ENCODE results near the gene POLDIP2. TPM values are rescaled to one million over a fixed set of nuclear protein-coding genes. Genes with fewer than 3 reads are reported as not detected.

Gene POLDIP2
- total and polyA plus RNA-seq, 12 donors, result 74.2 to 204 (median 175) TPM

DNA sequence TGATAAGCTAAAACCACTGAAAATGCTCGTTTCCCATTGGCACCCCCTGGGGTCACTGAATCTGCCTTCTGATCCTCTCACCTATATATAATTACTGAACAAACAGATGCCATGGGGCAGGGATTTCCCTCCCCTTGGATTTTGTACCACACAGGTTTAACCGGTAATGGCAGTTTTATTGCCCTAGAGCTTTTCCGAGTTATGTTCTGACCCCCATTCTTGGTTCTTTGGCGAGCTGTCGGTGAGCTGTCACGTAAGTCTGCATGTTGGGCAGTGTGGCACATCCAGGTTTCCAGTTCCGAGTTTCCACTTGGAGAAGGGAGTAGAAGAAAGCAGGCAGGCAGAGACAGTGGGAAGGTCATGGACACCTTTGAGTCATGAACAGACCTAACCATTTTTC is 31.2 kb downstream of the POLDIP2 start:
- Histone ChIP-seq H3K4me3 (no peak overlapping the region), H3K9me3 (replicated peaks in 1 of 3) (no peaks in the 10 kb centered on the region), H3K36me3 (replicated peaks in 1 of 2) (peaks cover 0 to 35% of the 10 kb centered on the region in 2 donors), H3K4me1 (replicated peaks in 1 of 2) (peaks cover 0 to 9% of the 10 kb centered on the region in 2 donors), H3K27me3 (no peaks in the 10 kb centered on the region), H3K27ac (no peak overlapping the region)
- 47 to 65% (median 61%) methylated on average over 7 of the region's 7 CpGs for WGBS, 4 donors
- DNase-seq, result peak in 1 of 7 donors; percentile 44
- TF ChIP-seq, protein P1, sequence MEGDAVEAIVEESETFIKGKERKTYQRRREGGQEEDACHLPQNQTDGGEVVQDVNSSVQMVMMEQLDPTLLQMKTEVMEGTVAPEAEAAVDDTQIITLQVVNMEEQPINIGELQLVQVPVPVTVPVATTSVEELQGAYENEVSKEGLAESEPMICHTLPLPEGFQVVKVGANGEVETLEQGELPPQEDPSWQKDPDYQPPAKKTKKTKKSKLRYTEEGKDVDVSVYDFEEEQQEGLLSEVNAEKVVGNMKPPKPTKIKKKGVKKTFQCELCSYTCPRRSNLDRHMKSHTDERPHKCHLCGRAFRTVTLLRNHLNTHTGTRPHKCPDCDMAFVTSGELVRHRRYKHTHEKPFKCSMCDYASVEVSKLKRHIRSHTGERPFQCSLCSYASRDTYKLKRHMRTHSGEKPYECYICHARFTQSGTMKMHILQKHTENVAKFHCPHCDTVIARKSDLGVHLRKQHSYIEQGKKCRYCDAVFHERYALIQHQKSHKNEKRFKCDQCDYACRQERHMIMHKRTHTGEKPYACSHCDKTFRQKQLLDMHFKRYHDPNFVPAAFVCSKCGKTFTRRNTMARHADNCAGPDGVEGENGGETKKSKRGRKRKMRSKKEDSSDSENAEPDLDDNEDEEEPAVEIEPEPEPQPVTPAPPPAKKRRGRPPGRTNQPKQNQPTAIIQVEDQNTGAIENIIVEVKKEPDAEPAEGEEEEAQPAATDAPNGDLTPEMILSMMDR (IDR thresholded peaks at IDR 0.05), result no peak
- no peak for TF ChIP-seq POLR2A (IDR thresholded peaks at IDR 0.05)
- intact Hi-C loops (cut with DNase I), result no loop called here

DNA sequence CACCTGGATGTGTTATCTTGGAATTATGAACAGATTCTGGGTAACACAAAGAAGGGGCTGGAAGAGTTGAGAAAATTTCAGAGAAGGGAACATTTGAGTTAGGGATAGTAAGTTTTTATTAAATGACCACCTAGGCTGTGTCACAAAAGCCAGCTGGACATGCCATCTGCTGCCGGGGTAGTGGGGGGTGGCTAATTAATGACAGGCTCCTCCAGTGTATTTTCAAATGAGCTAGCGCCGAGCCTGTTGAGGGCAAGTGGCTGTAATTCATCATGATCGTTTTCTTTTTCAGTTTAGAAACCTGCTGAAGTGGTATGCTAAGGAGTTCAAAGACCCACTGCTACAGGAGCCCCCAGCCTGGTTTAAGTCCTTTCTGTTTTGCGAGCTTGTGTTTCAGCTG is 32.1 kb downstream of the POLDIP2 start:
- no peak overlapping the region for H3K4me3 ChIP-seq
- 74 to 81% (median 76%) methylated on average over 5 of the region's 5 CpGs for WGBS, 4 donors
- peaks cover 0 to 11% of the 10 kb centered on the region in 2 donors for H3K4me1 ChIP-seq (replicated peaks in 1 of 2)
- no peaks in the 10 kb centered on the region for H3K9me3 ChIP-seq (replicated peaks in 1 of 3)
- H3K27me3 ChIP-seq, result no peaks in the 10 kb centered on the region
- DNase-seq, result no peak
- H3K27ac ChIP-seq, result no peak overlapping the region
- TF ChIP-seq POLR2A (IDR thresholded peaks at IDR 0.05), result no peak
- TF ChIP-seq, protein P1 (IDR thresholded peaks at IDR 0.05), result no peak
- intact Hi-C loops (cut with DNase I), result no loop called here
- H3K36me3 ChIP-seq (replicated peaks in 1 of 2), result peaks cover 0 to 30% of the 10 kb centered on the region in 2 donors

DNA sequence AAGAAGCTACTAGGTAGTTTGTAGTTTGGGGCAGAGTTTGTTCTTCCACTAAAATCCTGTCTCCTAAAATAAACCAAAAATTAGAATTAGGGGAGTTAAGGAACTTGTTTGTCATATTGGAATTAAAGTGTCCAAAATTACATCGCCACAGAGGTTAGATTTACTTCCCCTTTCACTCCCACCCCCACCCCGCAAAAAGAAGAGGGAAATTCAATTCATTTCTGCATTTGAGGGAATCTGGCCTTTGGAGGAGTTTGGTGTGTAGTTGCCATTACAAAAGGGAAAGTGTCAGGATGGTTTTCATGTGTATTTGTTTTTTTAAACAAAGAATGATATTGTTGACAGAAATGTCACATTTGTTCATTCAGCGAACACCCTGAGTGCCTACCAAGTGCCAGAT is 32.5 kb downstream of the POLDIP2 start:
- peaks cover 0 to 27% of the 10 kb centered on the region in 2 donors for H3K36me3 ChIP-seq (replicated peaks in 1 of 2)
- no peak overlapping the region for H3K4me3 ChIP-seq
- H3K9me3 ChIP-seq (replicated peaks in 1 of 3), result no peaks in the 10 kb centered on the region
- no peak overlapping the region for H3K27ac ChIP-seq
- 75 to 91% (median 87%) methylated on average over 3 of the region's 3 CpGs for WGBS, 4 donors
- no peak for TF ChIP-seq POLR2A (IDR thresholded peaks at IDR 0.05)
- TF ChIP-seq, protein P1 (IDR thresholded peaks at IDR 0.05), result no peak
- no peak for DNase-seq
- intact Hi-C loops (cut with DNase I), result no loop called here
- H3K4me1 ChIP-seq (replicated peaks in 1 of 2), result peaks cover 0 to 15% of the 10 kb centered on the region in 2 donors
- no peaks in the 10 kb centered on the region for H3K27me3 ChIP-seq

DNA sequence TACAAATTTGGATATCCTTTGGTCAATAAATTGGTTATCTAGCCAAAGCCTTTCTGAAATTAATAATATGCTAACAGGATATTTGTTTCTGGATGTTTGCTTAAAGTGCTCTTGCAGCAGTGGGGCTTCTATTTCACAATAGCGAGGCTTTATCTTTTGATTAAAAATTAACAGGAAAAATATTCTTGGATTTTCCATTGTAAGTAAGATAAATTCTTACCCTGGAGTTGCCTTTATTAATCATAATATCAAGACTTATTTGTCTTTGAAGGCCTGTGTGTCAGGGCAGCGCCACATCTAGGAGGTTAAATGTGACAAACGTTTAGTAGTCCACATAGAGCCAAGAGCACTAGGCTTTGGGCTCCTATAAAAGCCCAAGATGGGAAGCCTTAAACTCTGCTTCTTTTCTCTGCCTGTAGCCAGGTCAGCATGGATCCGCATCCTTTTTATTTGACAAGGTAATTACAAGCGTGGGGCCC is 33.0 kb downstream of the POLDIP2 start:
- 76 to 83% (median 78%) methylated on average over 5 of the region's 5 CpGs for WGBS, 4 donors
- TF ChIP-seq, protein P1 (IDR thresholded peaks at IDR 0.05), result no peak

More for the DNA sequence above, 33.0 kb downstream of the POLDIP2 start:
- DNase-seq, result no peak
- intact Hi-C loops (cut with DNase I), result no loop called here
- Histone ChIP-seq H3K27ac (no peak overlapping the region), H3K9me3 (replicated peaks in 1 of 3) (no peaks in the 10 kb centered on the region), H3K27me3 (no peaks in the 10 kb centered on the region), H3K4me1 (replicated peaks in 1 of 2) (peaks cover 0 to 18% of the 10 kb centered on the region in 2 donors), H3K36me3 (replicated peaks in 1 of 2) (peaks cover 0 to 24% of the 10 kb centered on the region in 2 donors), H3K4me3 (no peak overlapping the region)
